Loucy (cell line): ENCODE results near the gene AGBL4.

Experiments
- CTCF ChIP-seq: fragments of 200-600 bp; sonication (generic); conservative IDR thresholded peaks from 2 replicates; pipeline ENCODE4 v1.5.1; 2014; ENCODE audit warnings: mild to moderate bottlenecking, antibody characterized with exemption, low read length
- EZH2phosphoT487 ChIP-seq: fragments of 200-600 bp; IDR thresholded peaks from 2 replicates; pipeline ENCODE4 v1.6.1; 2018; ENCODE audit warnings: antibody characterized with exemption, mild to moderate bottlenecking, moderate library complexity, borderline replicate concordance

DNA sequence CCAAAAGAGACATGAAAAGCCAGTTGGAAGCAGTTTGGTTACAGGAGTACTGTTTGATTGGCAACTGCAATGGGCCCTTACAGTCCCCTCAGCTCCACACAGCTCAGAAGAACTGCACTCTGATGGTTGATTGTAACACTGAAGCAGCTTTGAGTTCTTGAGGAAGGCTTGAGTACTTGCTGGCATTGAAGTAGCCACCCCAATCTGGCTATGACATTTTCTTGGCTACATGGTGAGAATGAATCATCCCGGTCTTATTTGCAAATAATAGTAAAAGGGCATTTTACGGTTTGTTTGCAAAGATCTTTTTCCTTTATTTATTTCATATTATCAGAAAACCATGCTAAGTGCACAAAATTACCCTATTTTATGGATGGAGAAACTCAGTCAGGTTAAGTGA lies 1087.3 kb downstream of the AGBL4 start:
- TF ChIP-seq CTCF, result no peak
- no peak for TF ChIP-seq EZH2phosphoT487
